ENCODE results near the gene OCSTAMP.

GRCh38 chr20:46549188-46549972 lies 1.1 kb downstream of the OCSTAMP start:
- TF ChIP-seq POLR2A (IDR thresholded peaks at IDR 0.05) (no peak), EP300 (IDR thresholded peaks at IDR 0.05) (no peak)

Data from tibial nerve (tissue), 3 donors.